CD1c-positive myeloid dendritic cell (primary cell): ENCODE measurements around the gene UMAD1.

ENCODE experiments used
- DNase-seq: peaks from one replicate; pipeline ENCODE4 v3.0.0-alpha.2; 2016; ENCODE audit errors: extremely low spot score

UMAD1 gene

DNA sequence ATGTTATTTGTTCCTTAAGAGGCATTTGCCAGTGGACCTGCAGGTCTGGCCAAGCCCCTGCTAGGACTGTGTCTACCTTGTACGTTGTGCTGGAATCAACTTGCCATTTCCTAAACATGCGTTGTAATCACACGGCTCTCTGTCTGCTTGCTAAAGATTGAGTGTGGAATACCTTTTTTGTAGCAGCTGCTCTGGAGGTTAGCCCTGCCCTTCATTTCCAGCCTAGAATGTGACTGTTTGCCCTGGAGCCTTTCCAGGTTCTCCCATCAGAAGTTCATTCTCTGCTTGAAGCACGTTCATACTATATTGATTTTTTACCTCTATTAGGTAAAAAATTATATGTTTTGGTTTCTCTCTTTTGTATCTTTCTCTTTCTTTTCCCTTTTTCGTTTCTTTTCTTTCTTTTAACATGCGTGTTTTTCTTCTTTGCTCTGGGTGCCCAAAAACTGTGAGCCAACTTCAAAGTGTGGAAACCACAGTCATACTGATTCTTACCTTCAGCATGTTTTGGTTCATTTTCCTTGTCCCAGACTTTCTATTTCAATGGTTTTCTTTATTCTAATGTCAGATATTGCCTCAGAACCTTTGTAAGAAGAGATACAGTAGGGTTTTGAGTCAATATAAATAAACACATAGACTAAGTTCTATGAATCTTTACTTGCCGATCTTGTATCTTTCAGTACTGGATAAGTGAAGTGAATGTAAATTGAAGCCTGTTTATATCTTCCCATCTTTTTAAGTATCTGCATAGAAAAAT is 189.7 kb downstream of the UMAD1 start:
- no peak for DNase-seq

DNA sequence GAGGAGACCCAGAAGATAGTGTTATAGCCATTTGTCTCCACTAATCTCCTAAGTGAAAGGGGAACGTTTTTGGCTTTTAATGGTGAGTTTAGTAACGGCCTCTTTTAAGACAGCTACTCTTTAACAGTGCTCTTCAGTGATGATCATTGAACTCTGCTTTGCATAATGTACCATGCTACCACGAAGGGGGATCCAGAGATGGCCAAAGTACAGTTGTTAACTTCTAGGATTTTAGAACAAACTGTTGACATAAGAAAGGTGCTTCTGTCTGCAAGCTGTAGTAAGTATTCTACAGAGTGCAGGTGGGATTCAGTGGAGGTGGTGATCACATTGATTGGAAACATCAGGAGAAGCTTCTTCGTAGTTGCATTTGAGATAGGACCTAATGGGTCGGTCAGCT is 192.0 kb downstream of the UMAD1 start:
- no peak for DNase-seq

DNA sequence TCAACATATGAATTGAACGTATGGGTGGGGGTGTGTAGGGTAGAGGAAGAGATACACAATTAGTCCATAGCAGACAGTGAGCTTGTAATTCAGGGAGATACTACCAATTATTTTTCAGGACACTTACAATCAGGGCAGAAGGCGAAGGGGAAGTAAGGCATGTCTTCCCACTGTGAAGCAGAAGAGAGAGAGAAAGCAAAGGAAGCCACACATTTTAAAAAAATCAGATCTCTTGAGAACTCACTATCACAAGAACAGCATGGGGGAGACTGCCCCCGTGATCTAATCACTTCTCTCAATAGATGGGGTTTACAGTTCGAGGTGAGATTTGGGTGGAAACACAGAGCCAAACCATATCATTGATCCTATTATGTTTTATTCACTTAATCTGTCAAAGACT is 194.2 kb downstream of the UMAD1 start:
- DNase-seq = no peak

DNA sequence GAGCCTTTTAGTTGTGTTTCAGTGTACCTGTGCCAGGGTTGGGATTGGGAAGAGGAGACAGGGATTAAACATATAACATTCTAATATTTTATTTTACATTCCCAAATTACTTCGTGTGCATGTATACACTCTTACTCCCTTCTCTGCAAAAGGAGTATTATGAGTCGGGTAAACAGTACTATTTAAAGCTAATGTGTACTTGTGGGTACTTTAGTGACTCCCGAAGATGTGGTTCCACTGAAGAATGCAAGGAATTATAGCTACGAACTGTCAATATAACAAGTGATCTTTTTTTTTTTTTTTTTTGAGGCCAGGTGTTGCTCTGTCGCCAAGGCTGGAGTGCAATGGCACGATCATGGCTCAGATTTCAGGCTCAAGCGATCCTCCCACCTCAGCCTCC is 200.5 kb downstream of the UMAD1 start:
- DNase-seq = no peak

DNA sequence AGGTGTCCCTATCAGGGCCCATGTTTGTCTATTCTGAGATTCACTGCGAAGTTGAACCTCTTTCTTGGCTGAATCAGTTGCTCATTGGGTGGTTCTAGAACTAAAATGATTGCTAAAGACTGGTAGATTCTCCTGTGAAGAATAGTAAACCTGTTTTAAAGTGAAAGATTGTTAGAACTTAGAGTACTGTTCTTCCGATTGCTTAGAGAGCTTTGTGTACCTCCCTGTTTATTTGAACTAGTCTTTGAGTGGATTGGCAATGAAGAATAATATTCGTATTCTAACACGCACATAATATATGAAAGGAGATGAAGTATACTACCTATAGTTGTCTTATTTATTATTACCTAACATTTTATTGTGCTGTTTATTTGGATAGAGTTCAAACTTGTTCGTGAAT is 202.7 kb downstream of the UMAD1 start:
- DNase-seq = no peak

DNA sequence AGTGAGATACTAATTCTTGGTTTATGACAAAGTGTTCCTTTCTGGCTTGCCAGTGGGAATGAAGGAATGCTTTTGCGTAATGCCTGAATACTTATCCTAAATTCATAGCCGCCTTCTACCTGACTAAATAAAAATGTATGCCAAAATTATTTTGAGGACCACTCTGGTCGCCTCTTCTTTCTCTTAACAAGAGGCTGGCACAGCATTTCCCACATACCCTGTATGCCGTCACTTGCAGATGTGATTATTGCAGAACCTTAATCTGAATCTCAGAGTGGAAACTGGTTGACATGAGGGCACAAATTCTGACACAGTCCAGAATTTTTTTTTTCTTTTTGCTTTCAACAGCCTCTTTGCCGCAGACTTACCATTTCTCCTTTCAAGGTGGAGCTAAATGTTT is 203.4 kb downstream of the UMAD1 start:
- no peak for DNase-seq

DNA sequence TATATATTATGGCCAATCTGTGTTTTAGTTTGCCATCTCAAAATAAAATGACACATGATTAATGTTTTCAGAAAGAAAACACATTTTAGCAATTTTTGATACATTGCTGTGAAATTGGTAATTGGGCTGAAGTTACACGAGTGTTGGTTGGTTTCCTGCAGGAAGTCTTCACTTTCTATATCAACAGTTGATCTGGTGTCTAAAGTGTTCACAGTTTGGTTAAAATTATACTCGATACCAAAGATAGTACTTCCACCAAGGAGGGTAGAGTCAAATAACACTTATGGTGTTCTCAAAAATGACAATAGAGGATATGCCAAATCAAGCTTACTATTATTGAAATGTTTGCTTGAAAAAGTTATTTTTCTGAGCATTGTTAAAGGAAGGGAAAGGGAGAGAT is 207.7 kb downstream of the UMAD1 start:
- no peak for DNase-seq

DNA sequence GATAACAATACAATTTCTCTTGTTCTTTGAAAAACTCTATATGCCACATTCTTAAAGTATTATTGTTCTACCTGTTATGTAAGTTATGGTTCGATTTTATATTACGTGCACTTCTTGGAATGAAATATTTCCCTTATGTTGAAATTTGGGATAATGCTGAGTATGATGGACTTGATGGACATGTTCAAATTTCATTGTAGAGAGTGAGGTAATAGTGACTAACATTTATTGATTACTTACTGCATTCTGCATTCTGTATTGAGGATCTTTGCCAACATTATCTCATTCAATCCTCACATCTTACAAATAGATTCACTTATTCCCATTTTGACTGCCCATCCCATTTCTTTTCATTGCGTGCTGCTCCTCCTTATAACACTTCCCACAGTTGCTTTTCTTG is 208.3 kb downstream of the UMAD1 start:
- no peak for DNase-seq

DNA sequence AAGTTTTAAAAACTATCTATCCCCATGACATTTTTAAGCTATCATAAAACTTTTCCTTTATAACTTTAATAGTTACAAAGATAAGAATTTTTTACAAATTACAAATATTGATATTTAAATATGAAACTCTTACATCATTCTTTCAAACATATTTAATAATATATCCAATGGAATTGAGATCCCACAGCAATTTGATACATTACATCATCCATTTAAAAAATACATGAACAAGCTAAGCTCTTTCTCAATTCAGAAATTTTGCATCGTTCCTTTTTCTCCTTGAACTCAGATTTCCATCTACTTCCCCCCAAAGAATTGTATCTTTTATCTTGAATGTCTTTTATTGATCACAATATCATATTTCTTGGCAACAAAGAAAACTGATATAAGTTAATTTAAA is 209.6 kb downstream of the UMAD1 start:
- no peak for DNase-seq

DNA sequence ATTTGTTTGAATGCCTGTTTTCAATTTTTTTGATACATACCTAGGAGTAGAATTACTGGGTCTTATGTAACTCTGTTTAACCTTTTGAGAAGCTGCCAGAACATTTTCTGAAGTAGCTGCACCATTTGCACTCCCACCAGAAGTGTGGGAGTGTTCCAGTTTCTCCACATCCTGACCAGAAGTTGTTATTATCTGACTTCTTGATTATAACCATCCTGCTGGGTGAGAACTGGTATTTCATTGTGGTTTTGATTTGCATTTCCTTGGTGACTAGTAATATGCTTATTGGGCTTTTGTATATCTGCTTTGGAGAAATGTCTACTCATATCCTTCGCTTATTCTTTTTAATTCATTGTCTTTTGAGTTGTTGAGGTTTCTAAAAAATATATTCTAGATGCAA is 210.8 kb downstream of the UMAD1 start:
- no peak for DNase-seq

DNA sequence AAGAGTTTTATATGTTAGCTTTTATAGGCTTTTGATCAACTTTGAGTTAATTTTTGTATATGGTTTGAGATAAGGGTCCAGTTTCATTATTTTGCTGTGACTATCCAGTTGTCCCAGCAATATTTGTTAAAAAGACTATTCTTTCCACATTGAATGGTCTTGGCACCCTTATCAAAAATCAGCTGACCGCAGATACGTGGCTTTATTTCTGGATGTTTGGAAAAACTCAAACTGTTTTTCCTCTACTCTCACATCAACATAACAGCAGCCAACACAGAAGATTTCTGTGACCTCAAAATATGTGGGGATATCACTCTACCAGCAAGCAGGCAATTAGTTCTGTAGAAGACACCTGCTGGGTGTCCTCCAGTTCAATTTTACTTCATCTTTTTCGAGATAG is 211.4 kb downstream of the UMAD1 start:
- DNase-seq = no peak

DNA sequence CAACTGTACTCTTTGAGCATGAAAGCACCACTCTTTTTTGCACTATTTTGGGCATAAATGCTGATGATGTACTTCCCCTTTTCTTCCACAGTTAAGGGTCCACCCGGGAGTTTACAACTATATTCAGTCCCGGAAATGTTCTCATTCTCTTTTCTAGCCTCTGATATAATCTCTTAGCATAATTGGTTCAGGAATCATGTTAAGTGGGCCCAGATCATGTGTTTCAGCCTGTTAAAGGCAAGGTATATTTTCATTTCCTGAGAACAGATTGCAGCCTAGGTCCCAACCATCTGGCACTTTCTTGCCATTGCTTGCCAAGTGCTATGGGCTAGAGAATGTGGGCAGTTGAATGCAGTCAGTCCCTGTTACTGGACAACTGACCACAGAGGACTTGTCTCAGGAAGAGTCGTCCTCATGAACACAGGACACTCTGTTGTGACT is 216.6 kb downstream of the UMAD1 start:
- DNase-seq = no peak

DNA sequence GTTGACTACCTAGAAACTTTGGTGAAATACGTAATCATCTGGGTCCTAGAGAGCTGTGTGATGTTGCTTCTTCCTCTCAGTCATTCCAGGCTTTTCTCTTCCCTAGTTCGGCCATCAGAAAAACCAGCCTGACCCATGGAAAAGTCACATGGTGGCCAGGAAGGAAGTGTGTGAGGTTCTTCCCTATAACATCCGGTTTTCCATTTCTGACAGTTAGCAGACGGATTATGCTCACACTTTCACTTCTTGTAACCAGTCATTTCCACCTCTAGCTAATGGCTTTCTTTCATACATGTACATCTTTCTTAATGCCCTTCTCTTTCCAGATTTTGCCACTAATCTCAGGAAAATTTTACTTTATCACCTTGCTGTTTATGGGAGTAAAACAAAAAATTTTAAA is 218.0 kb downstream of the UMAD1 start:
- DNase-seq = no peak

DNA sequence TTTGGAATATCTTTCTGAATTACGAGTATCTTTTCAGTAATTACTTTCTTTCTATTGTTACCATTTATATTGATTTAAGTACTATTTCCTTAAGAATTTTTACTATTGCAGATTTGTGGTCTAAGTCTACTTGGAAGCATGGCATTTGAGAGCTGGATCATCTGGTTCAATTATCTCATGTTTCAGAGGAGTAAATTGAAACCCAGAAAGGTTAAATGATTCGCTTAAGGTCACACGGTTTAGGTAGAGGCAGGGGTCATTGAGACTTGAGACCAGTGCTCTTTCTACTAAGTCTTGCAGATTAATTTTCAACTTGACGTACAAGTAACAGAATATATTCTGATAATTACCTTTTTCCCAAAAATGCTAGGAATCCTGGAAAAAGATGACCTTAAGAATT is 218.9 kb downstream of the UMAD1 start:
- no peak for DNase-seq

DNA sequence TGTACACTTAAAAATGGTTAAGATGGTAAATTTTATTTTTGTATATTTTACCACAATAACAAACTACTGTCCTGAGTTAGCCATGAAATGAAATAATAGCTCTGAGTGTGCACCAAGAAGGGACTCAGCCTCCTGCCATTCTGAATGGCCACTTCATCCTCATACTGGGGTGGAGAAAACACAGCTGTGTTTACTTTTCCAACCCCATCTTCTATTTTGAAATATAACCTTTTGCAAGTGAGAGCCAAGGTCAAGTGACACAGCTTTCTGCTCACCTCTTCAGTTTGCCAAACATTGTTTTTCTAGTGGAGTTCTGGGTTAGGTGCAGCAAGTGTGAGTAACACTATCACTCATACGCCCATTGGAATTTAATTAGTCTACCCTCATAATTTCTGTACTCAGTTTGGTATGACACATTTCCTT is 220.7 kb downstream of the UMAD1 start:
- DNase-seq = no peak

DNA sequence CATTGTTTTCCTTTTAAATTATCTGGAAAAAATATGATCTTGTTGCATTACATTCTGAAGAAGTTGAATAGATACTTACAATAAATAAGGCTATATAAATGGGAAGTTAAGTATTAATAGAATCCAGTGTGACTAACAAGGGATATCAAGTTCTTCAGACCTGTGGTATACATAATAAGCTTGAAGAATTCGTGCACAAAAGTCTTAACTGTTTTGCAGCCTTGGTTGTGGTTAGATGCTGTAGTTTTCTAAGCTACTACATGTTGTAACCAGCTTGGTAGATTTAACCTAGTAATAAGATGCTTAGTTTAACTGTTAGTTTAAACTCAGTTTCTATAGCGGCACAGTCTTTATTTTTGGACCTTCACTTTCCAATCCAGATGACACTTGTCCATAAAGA is 221.8 kb downstream of the UMAD1 start:
- DNase-seq = no peak

DNA sequence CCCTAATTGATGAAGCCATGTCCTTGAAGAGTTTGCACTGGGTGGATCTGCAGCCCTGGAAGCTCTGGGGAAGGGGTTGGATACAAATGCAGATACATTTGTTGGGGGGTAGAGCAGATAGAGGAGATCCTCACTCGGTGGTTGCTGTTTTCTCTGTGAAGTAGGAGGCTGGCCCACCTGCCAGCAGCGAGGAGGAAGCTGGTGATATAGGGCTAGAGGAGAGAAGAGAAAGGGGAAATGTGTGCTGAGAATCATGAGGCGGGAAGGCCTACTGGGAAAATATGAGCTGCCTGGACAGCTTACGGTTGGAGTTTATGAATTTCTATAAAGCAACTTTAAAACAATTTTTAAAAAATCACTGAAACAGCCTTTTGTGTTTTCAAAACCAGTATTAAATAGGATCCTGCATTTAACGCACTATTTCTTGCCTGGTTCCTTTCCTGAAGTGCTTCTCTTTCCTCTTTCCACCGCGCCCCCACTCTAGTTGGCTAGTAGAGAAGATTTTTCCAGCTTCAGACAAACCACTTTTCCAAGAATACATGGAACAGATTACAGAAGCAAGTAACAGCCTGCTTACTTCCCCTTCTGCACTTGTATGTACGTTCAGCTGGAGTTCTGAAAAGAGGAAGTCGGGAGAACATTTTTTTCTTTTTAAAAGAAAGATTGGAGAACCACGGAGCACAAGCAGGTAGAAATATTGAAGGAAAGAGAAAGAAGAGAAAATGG is 227.5 kb downstream of the UMAD1 start:
- DNase-seq = peak; percentile 70

DNA sequence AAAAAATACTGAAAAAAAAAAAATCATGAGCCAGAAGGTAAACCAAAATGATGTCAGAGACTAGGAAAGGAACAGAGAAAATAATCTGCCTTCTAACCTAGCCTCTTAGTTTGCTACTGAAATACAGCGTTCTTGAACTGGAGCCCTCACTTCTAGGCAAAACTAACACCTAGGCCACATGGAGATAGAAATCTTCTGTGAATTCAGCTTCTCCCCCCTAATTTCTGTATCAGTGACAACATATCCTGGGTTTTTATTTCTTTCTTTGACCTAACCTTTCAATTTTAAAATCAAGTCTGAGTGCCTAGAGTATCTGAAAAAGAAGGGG is 228.0 kb downstream of the UMAD1 start:
- DNase-seq = no peak

DNA sequence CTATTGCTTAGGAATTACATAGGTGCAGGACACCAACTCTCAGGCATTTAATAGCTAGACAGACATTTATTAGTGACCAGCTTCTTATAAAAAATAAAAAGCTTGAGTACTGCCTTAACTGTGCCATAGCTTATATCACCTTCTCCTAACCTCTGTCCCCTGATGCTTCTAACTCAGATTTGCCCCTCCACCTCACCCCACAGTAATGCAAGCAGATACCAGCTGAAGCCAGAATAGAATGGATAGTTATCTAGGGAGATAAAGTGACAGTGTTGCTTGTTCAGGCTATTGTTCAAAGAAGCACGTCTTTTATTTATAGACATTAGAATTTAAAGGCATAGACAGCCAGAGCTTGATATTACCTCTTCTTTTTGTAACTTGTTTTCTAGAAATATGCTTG is 228.5 kb downstream of the UMAD1 start:
- no peak for DNase-seq

DNA sequence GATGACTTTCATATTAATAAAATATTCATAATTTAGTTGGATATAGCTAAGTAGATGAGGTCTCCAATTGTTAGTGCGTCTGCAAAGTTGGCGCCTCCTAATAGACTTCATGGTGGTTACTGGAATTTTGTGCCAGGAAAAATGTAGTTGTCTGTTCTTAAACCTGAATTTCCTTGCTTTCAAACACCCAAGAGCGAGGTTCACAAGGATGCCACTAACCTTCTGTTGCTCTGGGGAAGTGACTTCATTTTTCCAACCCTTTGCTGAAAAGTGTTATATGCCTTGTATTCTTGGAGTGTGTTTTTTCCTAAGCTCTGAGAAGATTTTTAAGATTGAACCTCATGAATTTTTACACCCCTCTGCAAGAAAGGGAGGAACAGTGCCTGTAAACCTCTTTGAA is 229.1 kb downstream of the UMAD1 start:
- no peak for DNase-seq

DNA sequence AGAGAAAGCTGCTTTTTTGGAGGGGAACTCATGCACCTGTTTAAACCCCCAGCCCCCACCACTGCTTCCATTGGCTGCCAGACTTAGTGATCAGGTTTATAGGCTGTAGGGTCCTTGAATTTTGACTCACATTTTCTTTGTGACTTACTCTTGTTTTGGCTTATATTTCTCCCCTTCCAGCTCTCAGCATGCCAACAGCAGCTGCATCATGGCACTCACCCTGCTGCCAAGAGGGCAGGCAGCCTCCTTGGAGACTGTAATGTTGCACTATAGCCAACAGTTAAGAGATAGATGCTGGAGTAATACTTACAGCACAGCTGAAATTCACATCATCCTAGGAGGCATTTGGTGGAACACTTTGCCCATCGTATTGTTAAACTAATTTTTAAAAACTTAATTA is 230.0 kb downstream of the UMAD1 start:
- no peak for DNase-seq

DNA sequence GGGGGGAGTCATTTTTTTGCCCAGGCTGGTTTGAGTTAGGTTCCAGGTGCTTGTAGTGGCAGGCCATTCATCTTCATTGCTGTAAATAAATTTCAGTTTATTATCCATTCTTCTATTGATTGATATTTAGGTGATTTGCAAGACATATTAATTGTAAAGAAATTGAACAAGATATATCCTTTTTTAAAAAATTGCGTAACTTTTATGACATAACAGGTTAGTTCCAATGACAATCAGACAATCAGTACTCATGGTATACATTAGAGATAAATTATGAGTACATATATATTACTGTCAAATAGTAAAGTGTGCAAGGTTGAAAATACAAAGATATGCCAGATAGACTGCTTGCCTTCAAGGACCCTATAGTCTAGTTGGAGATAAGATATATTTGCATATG is 235.9 kb downstream of the UMAD1 start:
- no peak for DNase-seq

DNA sequence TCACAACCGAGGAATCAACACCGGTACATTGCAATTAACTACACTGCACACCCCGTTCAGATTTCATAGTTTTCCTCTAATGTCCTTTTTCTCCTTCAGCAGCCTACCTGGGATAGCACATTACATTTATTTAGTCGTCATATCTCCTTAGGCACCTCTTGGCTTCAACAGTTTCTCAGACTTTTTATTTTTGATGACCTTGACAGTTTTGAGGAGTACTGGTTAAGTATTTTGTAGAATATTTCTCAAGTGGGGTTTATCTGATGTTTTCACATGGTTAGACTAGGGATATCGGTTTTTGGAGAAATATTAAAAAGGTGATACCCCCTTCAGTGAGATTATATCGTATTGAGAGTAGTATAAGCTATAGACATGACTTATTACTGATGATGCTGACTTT is 241.0 kb downstream of the UMAD1 start:
- DNase-seq = no peak

DNA sequence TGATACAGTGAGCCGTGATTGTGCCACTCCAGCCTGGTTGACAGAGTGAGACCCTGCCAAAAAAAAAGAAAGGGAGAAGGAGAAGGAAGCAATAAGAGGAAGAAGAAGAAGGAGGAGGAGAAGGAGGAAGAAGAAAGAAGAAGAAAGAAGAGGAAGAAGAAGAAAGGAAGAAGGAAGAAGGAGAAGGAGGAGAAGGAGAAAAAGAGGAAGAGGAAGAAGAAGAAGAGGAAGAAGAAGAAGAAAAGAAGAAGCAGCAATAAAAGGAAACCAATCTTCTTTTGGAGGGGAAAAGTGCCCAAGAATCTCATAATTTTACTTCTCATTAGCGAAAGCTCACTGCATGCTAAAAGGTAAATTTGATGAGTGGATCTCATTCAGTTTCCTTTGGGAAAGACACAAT is 242.3 kb downstream of the UMAD1 start:
- DNase-seq = no peak
